ENCODE measurements around the gene SFMBT2. TPM values are rescaled to one million over a fixed set of nuclear protein-coding genes. Genes with fewer than 3 reads are reported as not detected.

Gene SFMBT2
- total RNA-seq, 1 experiment from 2014 or later = 14.3 TPM

- ATAC-seq (no peak), DNase-seq (ENCODE audit: low spot score) (no peak)
- no peaks in the 10 kb centered on the region for H3K9me3 Mint-ChIP-seq
- TF ChIP-seq IRF2 (CRISPR knock-in tag; IDR thresholded peaks at IDR 0.05; ENCODE audit: borderline replicate concordance, low read depth) (no peak), NFYB (CRISPR knock-in tag; conservative IDR thresholded peaks at IDR 0.05; ENCODE audit: low read depth) (no peak), ZNF121 (CRISPR knock-in tag; IDR thresholded peaks at IDR 0.05) (no peak)
- TF ChIP-seq, protein P1, sequence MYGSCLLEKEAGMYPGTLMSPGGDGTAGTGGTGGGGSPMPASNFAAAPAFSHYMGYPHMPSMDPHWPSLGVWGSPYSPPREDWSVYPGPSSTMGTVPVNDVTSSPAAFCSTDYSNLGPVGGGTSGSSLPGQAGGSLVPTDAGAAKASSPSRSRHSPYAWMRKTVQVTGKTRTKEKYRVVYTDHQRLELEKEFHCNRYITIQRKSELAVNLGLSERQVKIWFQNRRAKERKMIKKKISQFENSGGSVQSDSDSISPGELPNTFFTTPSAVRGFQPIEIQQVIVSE (CRISPR knock-in tag; IDR thresholded peaks at IDR 0.05; ENCODE audit: borderline replicate concordance) = no peak
- H3K27me3 Mint-ChIP-seq (ENCODE audit: low read depth) = 0 out of 2 replicates have a peak, but pooled peaks cover 3% of the 10 kb centered on the region
- H3K36me3 Mint-ChIP-seq = no peaks in the 10 kb centered on the region
- ChIA-PET POLR2A (no interaction called here), CTCF (interaction anchor here (1.2 kb wide), 1 partner anchor 33 kb away, joined by 4 read pairs; no protein-coding TSS in a partner anchor)
- H3K4me3 Mint-ChIP-seq = no peak overlapping the region
- no peak overlapping the region for H3K27ac Mint-ChIP-seq
- H3K4me1 Mint-ChIP-seq = no peaks in the 10 kb centered on the region
Measured at GRCh38 chr10:7153750-7154149, 257.1 kb downstream of the SFMBT2 start.

DNA sequence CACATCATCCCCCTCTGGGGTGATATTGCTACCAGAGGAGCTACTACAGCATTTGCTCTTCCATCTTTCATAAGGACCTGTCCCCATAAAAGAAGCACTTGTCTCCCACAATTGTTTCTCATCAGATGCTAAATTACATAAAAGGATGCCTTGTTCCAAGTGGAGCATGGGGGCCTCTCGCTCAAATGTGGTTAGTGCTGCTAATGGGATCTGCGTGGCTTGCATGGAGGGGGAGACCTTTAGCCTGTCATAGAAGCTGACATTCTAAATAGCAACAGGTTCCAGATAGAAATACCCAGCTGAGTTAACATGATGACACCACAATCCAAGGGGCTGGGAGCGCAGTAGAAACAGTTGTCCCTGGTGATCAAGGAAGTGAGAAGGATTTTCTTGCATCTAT lies 257.9 kb downstream of the SFMBT2 start:
- ChIA-PET CTCF (interaction anchor here (1.2 kb wide), 1 partner anchor 32 kb away, joined by 4 read pairs; no protein-coding TSS in a partner anchor), POLR2A (no interaction called here)
- ATAC-seq (no peak), DNase-seq (ENCODE audit: low spot score) (no peak)
- TF ChIP-seq GABPB1 (CRISPR knock-in tag; IDR thresholded peaks at IDR 0.05) (no peak), EMX1 (CRISPR knock-in tag; IDR thresholded peaks at IDR 0.05) (no peak), STAT6 (CRISPR knock-in tag; conservative IDR thresholded peaks at IDR 0.05; ENCODE audit: low read depth) (no peak), NFYB (CRISPR knock-in tag; conservative IDR thresholded peaks at IDR 0.05; ENCODE audit: low read depth) (no peak), ZNF425 (CRISPR knock-in tag; conservative IDR thresholded peaks at IDR 0.05) (no peak), NFE2L1 (CRISPR knock-in tag; IDR thresholded peaks at IDR 0.05) (no peak), ZNF396 (CRISPR knock-in tag; IDR thresholded peaks at IDR 0.05; ENCODE audit: borderline replicate concordance) (no peak), GTF2I (CRISPR knock-in tag; conservative IDR thresholded peaks at IDR 0.05) (no peak), TP53 (CRISPR knock-in tag; IDR thresholded peaks at IDR 0.05) (no peak), ZNF263 (CRISPR knock-in tag; IDR thresholded peaks at IDR 0.05; ENCODE audit: low read depth) (no peak)
- TF ChIP-seq, protein P2, sequence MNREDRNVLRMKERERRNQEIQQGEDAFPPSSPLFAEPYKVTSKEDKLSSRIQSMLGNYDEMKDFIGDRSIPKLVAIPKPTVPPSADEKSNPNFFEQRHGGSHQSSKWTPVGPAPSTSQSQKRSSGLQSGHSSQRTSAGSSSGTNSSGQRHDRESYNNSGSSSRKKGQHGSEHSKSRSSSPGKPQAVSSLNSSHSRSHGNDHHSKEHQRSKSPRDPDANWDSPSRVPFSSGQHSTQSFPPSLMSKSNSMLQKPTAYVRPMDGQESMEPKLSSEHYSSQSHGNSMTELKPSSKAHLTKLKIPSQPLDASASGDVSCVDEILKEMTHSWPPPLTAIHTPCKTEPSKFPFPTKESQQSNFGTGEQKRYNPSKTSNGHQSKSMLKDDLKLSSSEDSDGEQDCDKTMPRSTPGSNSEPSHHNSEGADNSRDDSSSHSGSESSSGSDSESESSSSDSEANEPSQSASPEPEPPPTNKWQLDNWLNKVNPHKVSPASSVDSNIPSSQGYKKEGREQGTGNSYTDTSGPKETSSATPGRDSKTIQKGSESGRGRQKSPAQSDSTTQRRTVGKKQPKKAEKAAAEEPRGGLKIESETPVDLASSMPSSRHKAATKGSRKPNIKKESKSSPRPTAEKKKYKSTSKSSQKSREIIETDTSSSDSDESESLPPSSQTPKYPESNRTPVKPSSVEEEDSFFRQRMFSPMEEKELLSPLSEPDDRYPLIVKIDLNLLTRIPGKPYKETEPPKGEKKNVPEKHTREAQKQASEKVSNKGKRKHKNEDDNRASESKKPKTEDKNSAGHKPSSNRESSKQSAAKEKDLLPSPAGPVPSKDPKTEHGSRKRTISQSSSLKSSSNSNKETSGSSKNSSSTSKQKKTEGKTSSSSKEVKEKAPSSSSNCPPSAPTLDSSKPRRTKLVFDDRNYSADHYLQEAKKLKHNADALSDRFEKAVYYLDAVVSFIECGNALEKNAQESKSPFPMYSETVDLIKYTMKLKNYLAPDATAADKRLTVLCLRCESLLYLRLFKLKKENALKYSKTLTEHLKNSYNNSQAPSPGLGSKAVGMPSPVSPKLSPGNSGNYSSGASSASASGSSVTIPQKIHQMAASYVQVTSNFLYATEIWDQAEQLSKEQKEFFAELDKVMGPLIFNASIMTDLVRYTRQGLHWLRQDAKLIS (CRISPR knock-in tag; IDR thresholded peaks at IDR 0.05; ENCODE audit: borderline replicate concordance) = no peak
- TF ChIP-seq, protein P3, sequence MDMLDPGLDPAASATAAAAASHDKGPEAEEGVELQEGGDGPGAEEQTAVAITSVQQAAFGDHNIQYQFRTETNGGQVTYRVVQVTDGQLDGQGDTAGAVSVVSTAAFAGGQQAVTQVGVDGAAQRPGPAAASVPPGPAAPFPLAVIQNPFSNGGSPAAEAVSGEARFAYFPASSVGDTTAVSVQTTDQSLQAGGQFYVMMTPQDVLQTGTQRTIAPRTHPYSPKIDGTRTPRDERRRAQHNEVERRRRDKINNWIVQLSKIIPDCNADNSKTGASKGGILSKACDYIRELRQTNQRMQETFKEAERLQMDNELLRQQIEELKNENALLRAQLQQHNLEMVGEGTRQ (CRISPR knock-in tag; IDR thresholded peaks at IDR 0.05) = no peak
- TF ChIP-seq, protein P4, sequence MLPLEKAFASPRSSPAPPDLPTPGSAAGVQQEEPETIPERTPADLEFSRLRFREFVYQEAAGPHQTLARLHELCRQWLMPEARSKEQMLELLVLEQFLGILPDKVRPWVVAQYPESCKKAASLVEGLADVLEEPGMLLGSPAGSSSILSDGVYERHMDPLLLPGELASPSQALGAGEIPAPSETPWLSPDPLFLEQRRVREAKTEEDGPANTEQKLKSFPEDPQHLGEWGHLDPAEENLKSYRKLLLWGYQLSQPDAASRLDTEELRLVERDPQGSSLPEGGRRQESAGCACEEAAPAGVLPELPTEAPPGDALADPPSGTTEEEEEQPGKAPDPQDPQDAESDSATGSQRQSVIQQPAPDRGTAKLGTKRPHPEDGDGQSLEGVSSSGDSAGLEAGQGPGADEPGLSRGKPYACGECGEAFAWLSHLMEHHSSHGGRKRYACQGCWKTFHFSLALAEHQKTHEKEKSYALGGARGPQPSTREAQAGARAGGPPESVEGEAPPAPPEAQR (CRISPR knock-in tag; IDR thresholded peaks at IDR 0.05) = no peak
- TF ChIP-seq, protein P5, sequence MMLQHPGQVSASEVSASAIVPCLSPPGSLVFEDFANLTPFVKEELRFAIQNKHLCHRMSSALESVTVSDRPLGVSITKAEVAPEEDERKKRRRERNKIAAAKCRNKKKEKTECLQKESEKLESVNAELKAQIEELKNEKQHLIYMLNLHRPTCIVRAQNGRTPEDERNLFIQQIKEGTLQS (CRISPR knock-in tag; conservative IDR thresholded peaks at IDR 0.05) = no peak
- no peak overlapping the region for H3K27ac Mint-ChIP-seq
- no peak overlapping the region for H3K4me3 Mint-ChIP-seq
- no peaks in the 10 kb centered on the region for H3K9me3 Mint-ChIP-seq
- no peaks in the 10 kb centered on the region for H3K36me3 Mint-ChIP-seq
- no peaks in the 10 kb centered on the region for H3K4me1 Mint-ChIP-seq
- H3K27me3 Mint-ChIP-seq (ENCODE audit: low read depth) = 0 out of 2 replicates have a peak, but pooled peaks cover 3% of the 10 kb centered on the region
